WI38 (cell line): ENCODE results near the gene SEC14L2.
A peak's percentile ranks its signal among the peaks of the same experiment; 100 is the strongest.
"Not testable (repeated sequence)": the region's sequence is repeated elsewhere in the genome, so short reads cannot be mapped to it uniquely, and the experiment has no call there.

Experiments
- H3K4me3 ChIP-seq: 2 replicates; pipeline ENCODE4 v1.5.1; 2011; ENCODE audit warnings: low read depth, mild to moderate bottlenecking, control low read depth, low read length
- CTCF ChIP-seq: IDR thresholded peaks from 2 replicates; pipeline ENCODE4 v1.5.1; 2012; ENCODE audit warnings: low read depth, mild to moderate bottlenecking, control low read depth, low read length

Gene SEC14L2

GRCh38 chr22:30439226-30439625, 42.4 kb downstream of the SEC14L2 start:
- no peak for TF ChIP-seq CTCF

GRCh38 chr22:30439836-30440235, 43.0 kb downstream of the SEC14L2 start:
- H3K4me3 ChIP-seq = no peak overlapping the region
- TF ChIP-seq CTCF = no peak

More at GRCh38 chr22:30439226-30439625, 42.4 kb downstream of the SEC14L2 start:
- no peak overlapping the region for H3K4me3 ChIP-seq

GRCh38 chr22:30441088-30441487, 44.3 kb downstream of the SEC14L2 start:
- no peak for TF ChIP-seq CTCF
- H3K4me3 ChIP-seq = no peak overlapping the region

- TF ChIP-seq CTCF = peak; percentile 67
Observed at GRCh38 chr22:30444632-30445437, 48.0 kb downstream of the SEC14L2 start.

GRCh38 chr22:30445438-30446145, 48.8 kb downstream of the SEC14L2 start:
- TF ChIP-seq CTCF = no peak
- H3K4me3 ChIP-seq = no peak overlapping the region

More at GRCh38 chr22:30444632-30445437, 48.0 kb downstream of the SEC14L2 start:
- no peak overlapping the region for H3K4me3 ChIP-seq

- no peak overlapping the region for H3K4me3 ChIP-seq
- no peak for TF ChIP-seq CTCF
Observed at GRCh38 chr22:30447656-30448055, 50.8 kb downstream of the SEC14L2 start.

GRCh38 chr22:30451488-30451887, 54.7 kb downstream of the SEC14L2 start:
- H3K4me3 ChIP-seq = not testable (repeated sequence)
